HEK293T (cell line): ENCODE results near the gene FSTL4.

Experiments
- CTCF ChIA-PET: fragments of 350-600 bp; formaldehyde crosslinking; extraction: SDS; loops from one replicate; lab custom pipeline; 2021; ENCODE audit warnings: antibody characterized with exemption, inconsistent platforms; lab: Yijun Ruan, JAX
- POLR2A ChIA-PET: fragments of 350-600 bp; formaldehyde crosslinking; extraction: SDS; loops from one replicate; lab custom pipeline; 2020; ENCODE audit warnings: antibody characterized with exemption, inconsistent platforms; lab: Yijun Ruan, JAX
- DNase-seq: peaks from one replicate; pipeline ENCODE4 v3.0.0; 2012; ENCODE audit warnings: mixed read lengths; ENCODE audit errors: extremely low spot score
- ARNT ChIP-seq: fragments of 450-650 bp; IDR thresholded peaks from 2 replicates; pipeline ENCODE4 v1.6.1; 2017; ENCODE audit warnings: mild to moderate bottlenecking
- BHLHE40 ChIP-seq: fragments of 450-650 bp; IDR thresholded peaks from 2 replicates; pipeline ENCODE4 v1.6.1; 2016; ENCODE audit warnings: mild to moderate bottlenecking, moderate library complexity, borderline replicate concordance
- CTBP1 ChIP-seq: fragments of 450-650 bp; IDR thresholded peaks from 2 replicates; pipeline ENCODE4 v1.6.1; 2016; ENCODE audit warnings: borderline replicate concordance
- ELF4 ChIP-seq: fragments of 450-650 bp; IDR thresholded peaks from 2 replicates; pipeline ENCODE4 v1.6.1; 2017; ENCODE audit warnings: antibody characterized with exemption
- FOXA1 ChIP-seq: fragments of 450-650 bp; IDR thresholded peaks from 2 replicates; pipeline ENCODE4 v1.6.1; 2016; ENCODE audit warnings: mild to moderate bottlenecking
- FOXK2 ChIP-seq: fragments of 450-650 bp; IDR thresholded peaks from 2 replicates; pipeline ENCODE4 v1.6.1; 2016; ENCODE audit warnings: mild to moderate bottlenecking
- FOXM1 ChIP-seq: fragments of 450-650 bp; IDR thresholded peaks from 2 replicates; pipeline ENCODE4 v1.6.1; 2017; ENCODE audit warnings: mild to moderate bottlenecking, borderline replicate concordance
- HDGF ChIP-seq: fragments of 450-650 bp; IDR thresholded peaks from 2 replicates; pipeline ENCODE4 v1.6.1; 2017; ENCODE audit warnings: antibody characterized with exemption, borderline replicate concordance
- L3MBTL2 ChIP-seq: fragments of 450-650 bp; conservative IDR thresholded peaks from 2 replicates; pipeline ENCODE4 v1.6.1; 2016; ENCODE audit warnings: mild to moderate bottlenecking
- LEF1 ChIP-seq: fragments of 450-650 bp; IDR thresholded peaks from 2 replicates; pipeline ENCODE4 v1.6.1; 2017; ENCODE audit warnings: mild to moderate bottlenecking, borderline replicate concordance
- NFRKB ChIP-seq: fragments of 450-650 bp; IDR thresholded peaks from 2 replicates; pipeline ENCODE4 v1.6.1; 2016; ENCODE audit warnings: mild to moderate bottlenecking, moderate library complexity
- PKNOX1 ChIP-seq: fragments of 450-650 bp; IDR thresholded peaks from 2 replicates; pipeline ENCODE4 v1.6.1; 2016
- SP1 ChIP-seq: fragments of 450-650 bp; IDR thresholded peaks from 2 replicates; pipeline ENCODE4 v1.6.1; 2017
- SUZ12 ChIP-seq: fragments of 450-650 bp; IDR thresholded peaks from 2 replicates; pipeline ENCODE4 v1.6.1; 2016; ENCODE audit warnings: mild to moderate bottlenecking
- TARDBP ChIP-seq: fragments of 450-650 bp; IDR thresholded peaks from 2 replicates; pipeline ENCODE4 v1.6.1; 2016
- ZNF384 ChIP-seq: fragments of 450-650 bp; IDR thresholded peaks from 2 replicates; pipeline ENCODE4 v1.6.1; 2016

The FSTL4 gene

GRCh38 chr5:133246053-133246370 lies 366.3 kb downstream of the FSTL4 start:
- DNase-seq: no peak
- CTCF ChIA-PET: interaction anchor here (1.4 to 6.0 kb wide), 2 partner anchors 21 to 133 kb away, joined by 3 to 53 read pairs; no protein-coding TSS in a partner anchor
- TF ChIP-seq SP1: no peak
- no peak for TF ChIP-seq FOXM1
- POLR2A ChIA-PET: interaction anchor here (1.0 to 1.1 kb wide), 2 partner anchors 126 to 952 kb away, joined by 3 read pairs; partner anchors contain the start of gene SLC22A4

DNA sequence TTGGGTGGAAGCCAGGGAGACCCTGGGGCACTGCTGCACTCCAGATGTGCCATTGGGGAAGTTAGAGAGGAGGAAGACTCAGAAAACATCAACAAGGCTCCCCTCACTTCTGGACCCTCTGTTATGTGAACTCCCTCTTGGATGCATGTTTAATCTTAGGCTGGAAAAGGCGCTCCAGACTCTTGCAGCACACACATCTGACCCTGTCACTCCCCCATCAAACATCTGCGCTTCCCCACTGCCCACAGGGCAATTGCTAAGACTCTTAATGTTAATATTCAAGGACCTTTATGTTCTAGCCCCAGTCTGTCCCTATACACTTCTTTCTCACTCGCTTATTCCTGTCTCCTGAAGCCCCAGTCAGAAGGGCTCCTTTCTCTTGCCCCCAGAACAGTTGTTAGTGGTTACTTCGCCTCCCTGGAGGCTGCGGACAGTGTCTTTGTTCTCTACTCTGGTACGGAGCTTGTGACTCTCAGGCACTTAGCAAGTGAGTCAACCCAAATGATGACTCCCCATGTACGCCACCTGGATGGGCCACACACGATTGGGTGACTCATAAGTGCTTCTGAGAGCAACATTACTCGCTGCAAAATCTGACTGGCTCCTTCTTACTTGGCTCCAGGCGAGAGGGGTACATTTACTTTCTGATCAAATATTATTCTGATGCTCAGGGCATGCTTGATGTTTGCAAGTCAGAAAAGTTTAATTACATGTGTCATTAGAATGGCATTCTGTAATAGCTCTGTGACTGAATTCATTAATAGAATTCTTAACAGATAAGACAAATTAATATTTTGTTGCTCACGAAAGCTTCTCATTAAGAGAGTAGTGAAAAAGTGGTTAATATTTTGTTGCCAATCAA lies 366.9 kb downstream of the FSTL4 start:
- CTCF ChIA-PET: interaction anchor here (1.4 to 6.0 kb wide), 2 partner anchors 21 to 133 kb away, joined by 3 to 53 read pairs; no protein-coding TSS in a partner anchor
- POLR2A ChIA-PET: interaction anchor here (1.0 to 1.1 kb wide), 2 partner anchors 125 to 951 kb away, joined by 3 read pairs; partner anchors contain the start of gene SLC22A4
- no peak for TF ChIP-seq ZNF384
- no peak for TF ChIP-seq BHLHE40
- DNase-seq: no peak

DNA sequence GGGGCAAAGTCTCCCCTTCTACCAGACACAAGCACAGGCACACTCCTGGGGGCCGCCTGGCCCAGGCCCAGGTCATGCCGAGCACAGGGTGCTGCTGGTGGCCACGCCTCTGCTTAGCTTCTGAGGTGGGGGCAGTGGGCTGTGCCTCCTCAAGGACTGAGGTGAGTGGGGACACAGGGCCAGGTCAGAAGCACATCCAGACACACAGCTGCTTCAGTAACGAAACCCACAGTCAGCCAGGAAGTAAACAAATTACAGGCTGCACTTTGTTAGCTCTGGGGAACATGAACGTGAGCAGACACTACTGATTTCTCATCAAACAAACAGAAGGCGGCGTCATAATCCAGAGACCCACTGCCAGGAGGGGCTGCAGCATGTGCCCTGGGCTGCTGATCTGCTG lies 368.1 kb downstream of the FSTL4 start:
- DNase-seq: no peak
- CTCF ChIA-PET: interaction anchor here (6.0 kb wide), 1 partner anchor 131 kb away, joined by 53 read pairs; no protein-coding TSS in a partner anchor
- POLR2A ChIA-PET: interaction anchor here (1.2 kb wide), 1 partner anchor 17 kb away, joined by 3 read pairs; no protein-coding TSS in a partner anchor
- no peak for TF ChIP-seq PKNOX1
- no peak for TF ChIP-seq LEF1
- no peak for TF ChIP-seq FOXA1
- no peak for TF ChIP-seq HDGF
- no peak for TF ChIP-seq SUZ12
- TF ChIP-seq BHLHE40: no peak
- TF ChIP-seq ZNF384: no peak
- no peak for TF ChIP-seq L3MBTL2
- TF ChIP-seq SP1: no peak
- no peak for TF ChIP-seq NFRKB
- TF ChIP-seq FOXK2: no peak

DNA sequence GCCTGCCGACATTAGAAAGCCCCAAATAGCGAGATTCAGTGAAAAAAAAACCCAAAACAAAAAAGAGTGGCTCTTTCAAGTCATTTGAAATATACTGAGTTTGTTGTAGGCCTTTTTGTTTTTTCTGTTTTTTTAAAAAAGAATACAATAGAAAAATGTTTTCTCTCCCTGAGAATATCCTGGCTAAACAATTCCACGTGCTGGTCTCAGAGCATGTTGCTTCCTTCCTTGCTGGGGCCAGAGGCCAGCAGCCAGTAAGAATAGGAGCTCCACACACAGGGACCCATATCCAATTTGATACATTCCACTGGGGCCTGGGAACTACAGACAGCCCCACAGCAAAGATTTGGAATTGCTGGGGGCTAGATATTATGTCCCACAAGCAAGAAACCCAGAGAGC lies 369.1 kb downstream of the FSTL4 start:
- POLR2A ChIA-PET: interaction anchor here (1.2 kb wide), 1 partner anchor 18 kb away, joined by 3 read pairs; no protein-coding TSS in a partner anchor

GRCh38 chr5:133242221-133242835 lies 370.0 kb downstream of the FSTL4 start:
- TF ChIP-seq HDGF: no peak
- TF ChIP-seq ELF4: no peak
- no peak for TF ChIP-seq ZNF384
- no peak for TF ChIP-seq CTBP1
- no peak for TF ChIP-seq L3MBTL2
- TF ChIP-seq TARDBP: no peak
- TF ChIP-seq FOXA1: no peak
- TF ChIP-seq NFRKB: no peak
- no peak for TF ChIP-seq BHLHE40
- no peak for TF ChIP-seq PKNOX1
- TF ChIP-seq ARNT: no peak
- no peak for TF ChIP-seq SUZ12
- no peak for TF ChIP-seq LEF1
- no peak for TF ChIP-seq FOXK2
- TF ChIP-seq SP1: no peak
- TF ChIP-seq FOXM1: no peak
- ChIA-PET POLR2A (no interaction called here), CTCF (no interaction called here)
- DNase-seq: no peak

More for the DNA sequence above, 369.1 kb downstream of the FSTL4 start:
- no peak for TF ChIP-seq FOXM1
- TF ChIP-seq LEF1: no peak
- no peak for TF ChIP-seq CTBP1
- CTCF ChIA-PET: interaction anchor here (0.8 kb wide), 1 partner anchor 620 kb away, joined by 4 read pairs; no protein-coding TSS in a partner anchor
- DNase-seq: no peak

DNA sequence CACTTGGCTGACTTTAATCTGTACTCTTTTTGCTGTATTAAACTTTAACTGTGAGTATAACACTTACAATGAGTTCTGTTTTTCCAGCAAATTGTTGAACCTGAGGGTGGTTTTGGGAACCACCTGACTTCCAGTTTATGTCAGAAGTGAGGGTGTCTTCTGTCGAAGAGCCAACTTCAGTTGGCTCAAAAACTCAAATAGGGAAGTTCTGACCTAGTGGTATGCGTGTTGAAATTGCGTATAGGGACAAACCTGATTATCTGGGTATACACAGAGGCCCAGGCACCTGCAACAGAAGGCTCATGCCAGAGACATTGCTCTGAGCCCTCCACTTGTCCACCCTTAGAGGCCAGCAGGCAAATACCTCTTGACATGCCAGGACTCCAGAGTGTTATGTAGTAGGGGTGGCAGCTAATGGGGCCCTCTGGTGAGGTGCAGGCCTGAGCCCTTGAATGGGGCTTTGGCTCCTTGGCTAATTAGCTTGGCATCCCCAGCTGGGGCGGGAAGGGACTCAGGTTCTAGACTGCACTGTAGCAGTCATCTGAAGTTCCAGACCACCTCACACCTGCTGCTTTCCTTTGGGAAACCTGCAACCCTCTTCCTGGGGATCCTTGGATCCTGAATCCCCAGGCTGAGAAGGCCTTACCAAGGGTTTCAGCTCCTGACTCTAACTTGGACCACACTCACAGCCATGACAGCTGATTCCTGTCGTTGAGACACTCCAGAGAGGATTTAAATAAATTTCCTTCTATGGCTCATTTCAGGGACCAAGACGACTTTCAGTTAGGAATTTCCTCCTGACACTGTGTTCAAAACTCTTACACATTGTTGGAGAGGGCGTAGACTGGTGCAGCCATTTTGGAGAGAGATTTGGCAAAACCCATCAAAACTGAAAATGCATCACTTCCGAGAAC lies 370.9 kb downstream of the FSTL4 start:
- TF ChIP-seq ZNF384 (no peak), SUZ12 (no peak), TARDBP (no peak), FOXM1 (no peak), L3MBTL2 (no peak)
- CTCF ChIA-PET: interaction anchor here (0.7 to 1.3 kb wide), 2 partner anchors 19 to 87 kb away, joined by 3 read pairs; no protein-coding TSS in a partner anchor
- POLR2A ChIA-PET: interaction anchor here (0.8 to 2.3 kb wide), 5 partner anchors 8 to 120 kb away, joined by 3 to 10 read pairs (median 4); no protein-coding TSS in a partner anchor
- DNase-seq: no peak
